T-helper 1 cell treated with Interleukin-12 subunit alpha and Interleukin-12 subunit beta and Interleukin-4 antibody, amounts not matched to agents 30 ng/mL and 1 ng/mL, for 36 hours (primary cell): ENCODE data around the gene C11orf52. TPM values are rescaled to one million over a fixed set of nuclear protein-coding genes. Genes with fewer than 3 reads are reported as not detected.
"Not testable (repeated sequence)": the region's sequence is repeated elsewhere in the genome, so short reads cannot be mapped to it uniquely, and the experiment has no call there.

Experiments used
- intact Hi-C: fragments of 100-400 bp; cut with micrococcal nuclease; formaldehyde crosslinking; loops from one replicate; pipeline ENCODE4 v1.15.1; 2024
- total RNA-seq: library from RNA; stranded (reverse); gene quantifications from 2 replicates; pipeline ENCODE4 v1.2.3, GENCODE V29; 2022

The C11orf52 gene
- not detected in 2 replicates for total RNA-seq

- intact Hi-C loops = no loop called here
Observed at GRCh38 chr11:111918390-111919256, at the start of gene C11orf52. Gene C11orf52 (plus strand): TSS chr11:111918913. CDS start chr11:111918973, 60 bp downstream.

GRCh38 chr11:111870113-111870512, 48.6 kb upstream of the C11orf52 start:
- intact Hi-C loops = loop anchor here (1.0 to 10.0 kb wide), 7 partner anchors 8 to 1903 kb away; partner anchors contain the start of genes BCO2, SDHD, TIMM8B and ZW10

GRCh38 chr11:111870522-111870885, 48.2 kb upstream of the C11orf52 start:
- intact Hi-C loops = loop anchor here (1.0 to 10.0 kb wide), 7 partner anchors 8 to 1902 kb away; partner anchors contain the start of genes BCO2, SDHD, TIMM8B and ZW10

- intact Hi-C loops = loop anchor here (1.0 to 10.0 kb wide), 14 partner anchors 7 to 1902 kb away; partner anchors contain the start of genes BCO2, DLAT, NKAPD1 and PIH1D2
Observed at GRCh38 chr11:111870886-111871692, 47.6 kb upstream of the C11orf52 start, which contains the start of gene ALG9. Gene ALG9 (minus strand): TSS chr11:111871581. CDS start chr11:111871482, 99 bp downstream.

GRCh38 chr11:111871693-111872161, 47.0 kb upstream of the C11orf52 start:
- intact Hi-C loops = loop anchor here (1.0 to 10.0 kb wide), 13 partner anchors 30 to 1901 kb away; partner anchors contain the start of genes BCO2, DLAT, NKAPD1 and PIH1D2

- intact Hi-C loops = loop anchor here (1.0 to 10.0 kb wide), 11 partner anchors 8 to 1894 kb away; partner anchors contain the start of genes DLAT, NKAPD1, PIH1D2 and POU2AF1
Observed at GRCh38 chr11:111878385-111878848, 40.3 kb upstream of the C11orf52 start.

GRCh38 chr11:111878849-111879636, 39.7 kb upstream of the C11orf52 start, which contains the start of the genes CFAP68 and FDXACB1:
Gene CFAP68 (plus strand): TSS chr11:111879541. CDS start chr11:111879561, 20 bp downstream.
Gene FDXACB1 (minus strand): TSS chr11:111879165. CDS start chr11:111879132, 33 bp downstream.
- intact Hi-C loops = loop anchor here (1.0 to 10.0 kb wide), 14 partner anchors 9 to 1894 kb away; partner anchors contain the start of genes DLAT, NKAPD1, PIH1D2 and POU2AF1

GRCh38 chr11:111879637-111879960, 39.1 kb upstream of the C11orf52 start:
- intact Hi-C loops = loop anchor here (1.0 to 10.0 kb wide), 13 partner anchors 47 to 1893 kb away; partner anchors contain the start of genes DLAT, NKAPD1, PIH1D2 and POU2AF1

GRCh38 chr11:111882202-111882601, 36.5 kb upstream of the C11orf52 start:
- intact Hi-C loops = no loop called here

- intact Hi-C loops = not testable (repeated sequence)
Observed at GRCh38 chr11:111885053-111885452, 33.7 kb upstream of the C11orf52 start.

- intact Hi-C loops = no loop called here
Observed at GRCh38 chr11:111886032-111886431, 32.7 kb upstream of the C11orf52 start.

GRCh38 chr11:111886844-111887243, 31.9 kb upstream of the C11orf52 start:
- intact Hi-C loops = no loop called here

- intact Hi-C loops = no loop called here
Observed at GRCh38 chr11:111905411-111905810, 13.3 kb upstream of the C11orf52 start.

GRCh38 chr11:111906680-111907079, 12.0 kb upstream of the C11orf52 start:
- intact Hi-C loops = no loop called here

- intact Hi-C loops = no loop called here
Observed at GRCh38 chr11:111908639-111909305, 9.9 kb upstream of the C11orf52 start.

- intact Hi-C loops = no loop called here
Observed at GRCh38 chr11:111909378-111909777, 9.3 kb upstream of the C11orf52 start.

- intact Hi-C loops = no loop called here
Observed at GRCh38 chr11:111910676-111911562, 7.8 kb upstream of the C11orf52 start.
